Tibial nerve (tissue), 4 donors: ENCODE measurements around the gene KCNK10.

Source experiments
- EP300 ChIP-seq, 2 donors: sonication (generic); formaldehyde crosslinking; IDR thresholded peaks; one replicate each; pipeline ENCODE4 v1.6.1; 2017; ENCODE audit warnings: antibody characterized with exemption in 2 of 2, mild to moderate bottlenecking in 1 of 2
- TF ChIP-seq, protein P1 (sequence below), 5 experiments: fragments of 200-600 bp in 3 of 5; fragments of 450-650 bp in 2 of 5; sonication (generic) in 3 of 5; IDR thresholded peaks; one replicate each; pipeline ENCODE4 v1.5.1; 2016 to 2019; ENCODE audit warnings: antibody characterized with exemption in 5 of 5, mild to moderate bottlenecking in 3 of 5, moderate library complexity in 2 of 5

DNA sequence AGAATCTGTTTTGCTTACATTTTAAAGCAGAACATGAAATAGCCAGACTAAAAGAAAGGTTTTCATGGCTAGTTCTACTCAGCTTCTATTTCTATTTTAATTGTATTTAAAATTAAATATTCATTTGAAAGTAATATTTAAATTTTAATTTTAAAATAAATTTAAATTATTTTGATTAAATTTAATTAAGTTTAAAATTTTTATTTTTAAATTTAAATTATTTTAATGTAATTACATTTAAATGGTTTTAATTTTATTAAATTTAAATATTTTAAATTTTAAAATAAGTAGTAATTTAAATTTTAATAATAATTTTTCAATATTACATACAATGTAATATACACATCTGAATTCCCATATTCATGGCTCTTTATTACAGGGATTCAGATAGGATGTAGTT, 17.3 kb upstream of the KCNK10 start:
- TF ChIP-seq, protein P1, sequence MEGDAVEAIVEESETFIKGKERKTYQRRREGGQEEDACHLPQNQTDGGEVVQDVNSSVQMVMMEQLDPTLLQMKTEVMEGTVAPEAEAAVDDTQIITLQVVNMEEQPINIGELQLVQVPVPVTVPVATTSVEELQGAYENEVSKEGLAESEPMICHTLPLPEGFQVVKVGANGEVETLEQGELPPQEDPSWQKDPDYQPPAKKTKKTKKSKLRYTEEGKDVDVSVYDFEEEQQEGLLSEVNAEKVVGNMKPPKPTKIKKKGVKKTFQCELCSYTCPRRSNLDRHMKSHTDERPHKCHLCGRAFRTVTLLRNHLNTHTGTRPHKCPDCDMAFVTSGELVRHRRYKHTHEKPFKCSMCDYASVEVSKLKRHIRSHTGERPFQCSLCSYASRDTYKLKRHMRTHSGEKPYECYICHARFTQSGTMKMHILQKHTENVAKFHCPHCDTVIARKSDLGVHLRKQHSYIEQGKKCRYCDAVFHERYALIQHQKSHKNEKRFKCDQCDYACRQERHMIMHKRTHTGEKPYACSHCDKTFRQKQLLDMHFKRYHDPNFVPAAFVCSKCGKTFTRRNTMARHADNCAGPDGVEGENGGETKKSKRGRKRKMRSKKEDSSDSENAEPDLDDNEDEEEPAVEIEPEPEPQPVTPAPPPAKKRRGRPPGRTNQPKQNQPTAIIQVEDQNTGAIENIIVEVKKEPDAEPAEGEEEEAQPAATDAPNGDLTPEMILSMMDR (IDR thresholded peaks at IDR 0.05) = no peak
- no peak for TF ChIP-seq EP300 (IDR thresholded peaks at IDR 0.05)
